ENCODE results near the gene PPIF.
A peak's percentile ranks its signal among the peaks of the same experiment; 100 is the strongest.

PPIF gene

GRCh38 chr10:79372871-79373270 lies 25.6 kb downstream of the PPIF start:
- TF ChIP-seq, protein P1, sequence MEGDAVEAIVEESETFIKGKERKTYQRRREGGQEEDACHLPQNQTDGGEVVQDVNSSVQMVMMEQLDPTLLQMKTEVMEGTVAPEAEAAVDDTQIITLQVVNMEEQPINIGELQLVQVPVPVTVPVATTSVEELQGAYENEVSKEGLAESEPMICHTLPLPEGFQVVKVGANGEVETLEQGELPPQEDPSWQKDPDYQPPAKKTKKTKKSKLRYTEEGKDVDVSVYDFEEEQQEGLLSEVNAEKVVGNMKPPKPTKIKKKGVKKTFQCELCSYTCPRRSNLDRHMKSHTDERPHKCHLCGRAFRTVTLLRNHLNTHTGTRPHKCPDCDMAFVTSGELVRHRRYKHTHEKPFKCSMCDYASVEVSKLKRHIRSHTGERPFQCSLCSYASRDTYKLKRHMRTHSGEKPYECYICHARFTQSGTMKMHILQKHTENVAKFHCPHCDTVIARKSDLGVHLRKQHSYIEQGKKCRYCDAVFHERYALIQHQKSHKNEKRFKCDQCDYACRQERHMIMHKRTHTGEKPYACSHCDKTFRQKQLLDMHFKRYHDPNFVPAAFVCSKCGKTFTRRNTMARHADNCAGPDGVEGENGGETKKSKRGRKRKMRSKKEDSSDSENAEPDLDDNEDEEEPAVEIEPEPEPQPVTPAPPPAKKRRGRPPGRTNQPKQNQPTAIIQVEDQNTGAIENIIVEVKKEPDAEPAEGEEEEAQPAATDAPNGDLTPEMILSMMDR (IDR thresholded peaks at IDR 0.05; ENCODE audit: insufficient read depth, low read length, poor library complexity, severe bottlenecking), result no peak
- Histone ChIP-seq H3K27me3 (replicated peaks; ENCODE audit: control insufficient read depth, insufficient read depth, low read length) (no peaks in the 10 kb centered on the region; the same call in 1 of the 2 replicates), H3K36me3 (ENCODE audit: control insufficient read depth, insufficient read depth, low read length) (no peaks in the 10 kb centered on the region), H3K4me3 (replicated peaks; ENCODE audit: low read depth, low read length) (no peak overlapping the region)
- no peak for DNase-seq (ENCODE audit: extremely low read depth, insufficient read length)

GRCh38 chr10:79374312-79375191 lies 27.3 kb downstream of the PPIF start:
- H3K36me3 ChIP-seq (ENCODE audit: control insufficient read depth, insufficient read depth, low read length), result no peaks in the 10 kb centered on the region
- H3K27me3 ChIP-seq (replicated peaks; ENCODE audit: control insufficient read depth, insufficient read depth, low read length), result no peaks in the 10 kb centered on the region; the same call in 1 of the 2 replicates
- TF ChIP-seq, protein P1 (IDR thresholded peaks at IDR 0.05; ENCODE audit: insufficient read depth, low read length, poor library complexity, severe bottlenecking), result peak; percentile 97
- DNase-seq (ENCODE audit: extremely low read depth, insufficient read length), result no peak
- no peak overlapping the region for H3K4me3 ChIP-seq (replicated peaks; ENCODE audit: low read depth, low read length)

DNA sequence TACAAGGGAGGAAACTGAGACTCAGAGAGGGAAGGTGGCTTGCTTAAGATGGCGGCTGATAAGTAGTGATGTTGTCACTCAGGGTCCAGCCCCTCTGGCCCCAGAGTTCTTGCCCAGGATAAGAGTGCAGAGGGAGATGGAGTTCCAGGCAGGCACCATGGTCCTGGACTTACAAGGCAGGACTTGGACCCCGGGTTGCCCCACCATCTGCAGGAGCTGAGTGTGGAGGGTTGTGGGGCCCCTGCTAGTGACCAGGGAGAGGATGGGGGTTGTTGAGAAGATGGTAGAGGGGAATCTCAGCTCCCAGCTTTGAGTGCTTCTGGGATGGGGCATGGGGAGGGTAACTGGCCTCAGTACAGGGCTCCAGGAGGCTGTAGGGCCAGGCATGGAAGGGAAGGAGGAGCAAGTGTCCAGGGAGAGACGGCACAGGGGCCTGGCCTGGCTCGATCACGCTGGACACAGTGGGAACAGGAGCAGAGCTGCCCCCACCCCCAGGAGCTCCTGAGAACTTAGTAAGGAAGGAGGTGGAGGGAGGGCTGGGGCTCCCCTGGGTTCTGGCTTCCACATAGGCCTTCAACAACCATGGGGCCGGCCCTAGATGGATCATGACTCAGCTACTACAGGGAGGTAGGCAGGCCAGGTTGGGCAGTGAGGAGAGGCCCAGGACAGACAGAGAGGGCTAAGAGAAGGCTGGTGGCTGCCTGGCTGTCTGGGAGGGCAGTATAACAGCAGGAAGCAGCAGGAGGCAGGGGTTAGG lies 28.2 kb downstream of the PPIF start:
- no peak overlapping the region for H3K4me3 ChIP-seq (replicated peaks; ENCODE audit: low read depth, low read length)
- TF ChIP-seq, protein P1 (IDR thresholded peaks at IDR 0.05; ENCODE audit: insufficient read depth, low read length, poor library complexity, severe bottlenecking), result no peak
- no peak for DNase-seq (ENCODE audit: extremely low read depth, insufficient read length)
- H3K36me3 ChIP-seq (ENCODE audit: control insufficient read depth, insufficient read depth, low read length), result no peaks in the 10 kb centered on the region
- H3K27me3 ChIP-seq (replicated peaks; ENCODE audit: control insufficient read depth, insufficient read depth, low read length), result no peaks in the 10 kb centered on the region; the same call in none of the 2 replicates

GRCh38 chr10:79376078-79376628 lies 28.9 kb downstream of the PPIF start:
- no peaks in the 10 kb centered on the region for H3K36me3 ChIP-seq (ENCODE audit: control insufficient read depth, insufficient read depth, low read length)
- TF ChIP-seq, protein P1 (IDR thresholded peaks at IDR 0.05; ENCODE audit: insufficient read depth, low read length, poor library complexity, severe bottlenecking), result no peak
- DNase-seq (ENCODE audit: extremely low read depth, insufficient read length), result no peak
- H3K27me3 ChIP-seq (replicated peaks; ENCODE audit: control insufficient read depth, insufficient read depth, low read length), result no peaks in the 10 kb centered on the region; the same call in none of the 2 replicates
- H3K4me3 ChIP-seq (replicated peaks; ENCODE audit: low read depth, low read length), result no peak overlapping the region

GRCh38 chr10:79376751-79377556 lies 29.7 kb downstream of the PPIF start:
- no peak for DNase-seq (ENCODE audit: extremely low read depth, insufficient read length)
- TF ChIP-seq, protein P1 (IDR thresholded peaks at IDR 0.05; ENCODE audit: insufficient read depth, low read length, poor library complexity, severe bottlenecking), result no peak
- H3K36me3 ChIP-seq (ENCODE audit: control insufficient read depth, insufficient read depth, low read length), result no peaks in the 10 kb centered on the region
- no peaks in the 10 kb centered on the region; the same call in none of the 2 replicates for H3K27me3 ChIP-seq (replicated peaks; ENCODE audit: control insufficient read depth, insufficient read depth, low read length)
- H3K4me3 ChIP-seq (replicated peaks; ENCODE audit: low read depth, low read length), result no peak overlapping the region

Measured in GM06990 (cell line).